Thoracic aorta endothelial cell (primary cell): ENCODE results near the gene ZNF215. TPM values are rescaled to one million over a fixed set of nuclear protein-coding genes. Genes with fewer than 3 reads are reported as not detected.

Experiments used
- total RNA-seq: library from RNA; depleted of rRNA; stranded (reverse); fragments of >200 nt; gene quantifications from 2 replicates; pipeline ENCODE4 v1.2.3, GENCODE V29; 2012

The ZNF215 gene
- total RNA-seq = 5.9 and 6.0 TPM in 2 replicates

DNA sequence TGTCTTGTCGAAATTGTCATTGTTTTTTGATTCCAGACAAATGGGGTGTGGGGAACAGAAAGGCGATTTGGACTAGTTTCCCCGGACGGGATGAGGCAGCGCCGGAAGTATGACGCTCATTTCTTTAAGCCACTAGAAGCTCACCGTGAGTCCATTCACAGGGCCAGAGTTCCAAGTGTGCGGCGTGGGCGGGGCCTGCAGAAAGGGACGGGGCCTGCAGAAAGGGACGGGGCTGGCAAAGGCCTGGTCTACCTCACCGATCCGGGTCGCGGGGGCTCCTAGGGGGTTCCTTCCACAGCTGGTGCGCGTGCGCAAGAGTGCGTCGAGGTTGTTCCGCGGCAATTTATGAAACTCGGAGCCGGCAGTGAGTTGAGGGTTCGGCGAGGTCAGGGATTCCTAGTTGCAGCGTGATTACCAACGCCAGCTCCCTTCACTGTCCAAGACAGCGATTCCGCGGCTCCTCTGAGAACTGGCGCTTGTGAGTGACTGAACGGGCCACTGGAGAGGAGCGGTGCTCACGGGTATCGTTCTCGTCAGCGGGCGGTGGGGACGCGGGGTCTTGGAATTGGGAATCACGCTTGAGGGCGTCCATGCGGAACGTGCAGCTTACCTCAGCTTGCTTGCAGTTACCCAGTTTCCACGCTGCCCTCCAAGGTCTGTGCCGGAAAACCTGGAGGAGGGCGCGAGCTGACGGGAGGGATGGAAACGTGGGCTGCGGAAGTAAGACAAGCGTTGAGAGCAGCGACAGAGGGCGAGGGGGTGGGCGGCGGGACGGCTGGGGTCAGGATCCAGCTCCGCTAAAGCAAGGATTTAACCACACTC lies at the start of gene ZNF215:
Gene ZNF215 (plus strand): TSS at position 219 of the 822 bp plus-strand sequence. CDS start 5,847 bp downstream, outside the sequence.

DNA sequence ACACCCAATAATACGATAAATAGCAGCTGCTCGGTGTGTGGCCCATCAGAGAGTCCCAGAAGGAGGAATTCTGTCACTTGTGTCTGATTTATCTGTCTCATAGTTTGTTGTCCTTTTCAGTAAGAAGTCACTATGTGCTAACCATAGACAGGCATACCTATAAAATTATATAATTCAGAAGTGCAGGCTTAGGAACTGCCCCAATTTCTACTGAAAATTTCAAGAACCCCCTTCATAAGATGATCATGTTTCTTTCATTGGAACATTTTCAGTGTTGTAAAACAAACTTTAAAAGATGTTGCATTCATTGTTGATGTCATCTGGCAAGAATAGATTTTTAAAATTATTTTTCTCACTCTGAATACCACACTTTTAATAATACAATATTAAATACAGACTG lies 33.8 kb upstream of the ZNF215 start, which contains the start of gene OR2D2:
Gene OR2D2 (minus strand): TSS at position 101 of the 400 bp plus-strand sequence. CDS start 0 bp downstream, at position 101.

DNA sequence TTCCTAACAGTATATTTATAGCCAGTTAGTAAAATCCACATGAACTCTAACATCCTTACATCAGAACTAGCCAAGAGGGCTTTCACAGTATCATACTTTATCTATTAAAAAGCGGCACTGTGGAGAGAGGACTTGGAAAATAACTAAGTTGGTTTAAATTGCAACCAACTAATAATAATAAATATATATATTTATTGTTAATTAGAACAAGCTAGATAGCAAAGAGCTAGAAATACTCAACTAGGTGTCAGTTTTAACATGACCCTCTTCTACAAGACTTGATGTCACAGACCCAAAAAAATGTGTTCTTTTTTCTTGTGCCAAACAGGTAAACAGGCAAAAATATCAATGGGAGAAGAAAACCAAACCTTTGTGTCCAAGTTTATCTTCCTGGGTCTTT lies 5.5 kb upstream of the ZNF215 start, which contains the start of gene OR2D3:
Gene OR2D3 (plus strand): TSS at position 301 of the 400 bp plus-strand sequence. CDS start 0 bp downstream, at position 301.

Other genes starting within 250 kb of the ZNF215 start
- 56.4 and 62.0 TPM in 2 replicates for gene MRPL17, start 243.1 kb upstream of the ZNF215 start, total RNA-seq
- gene OR2AG2, start 154.4 kb upstream of the ZNF215 start, total RNA-seq = 0.27 and 0.43 TPM in 2 replicates
- not detected in 2 replicates for gene OR2AG1, start 143.4 kb upstream of the ZNF215 start, total RNA-seq
- 0.43 and 0.66 TPM in 2 replicates for gene OR6A2, start 126.7 kb upstream of the ZNF215 start, total RNA-seq
- gene OR10A5, start 80.7 kb upstream of the ZNF215 start, total RNA-seq = not detected in 2 replicates
- gene OR10A2, start 63.4 kb upstream of the ZNF215 start, total RNA-seq = not detected in 2 replicates
- not detected in 2 replicates for gene OR10A4, start 49.8 kb upstream of the ZNF215 start, total RNA-seq
- 0.66 and 0.86 TPM in 2 replicates for gene OR2D2, start 33.9 kb upstream of the ZNF215 start, total RNA-seq
- not detected in 2 replicates for gene OR2D3, start 5.4 kb upstream of the ZNF215 start, total RNA-seq
- gene ZNF214, start 93.9 kb downstream of the ZNF215 start, total RNA-seq = 1.9 and 2.0 TPM in 2 replicates
- 0.07 and 0.53 TPM in 2 replicates for gene NLRP14, start 94.1 kb downstream of the ZNF215 start, total RNA-seq
- 0.40 TPM in 1 of 2 replicates, not detected in the other for gene RBMXL2, start 162.6 kb downstream of the ZNF215 start, total RNA-seq